ENCODE results near the gene KLB.

The KLB gene

GRCh38 chr4:39426728-39427127, 20.0 kb downstream of the KLB start:
- peak overlapping the region; percentile 55; the same call in 1 of the 2 replicates for H3K27ac ChIP-seq
- ChIA-PET CTCF (interaction anchor here (0.5 to 0.6 kb wide), 2 partner anchors 12 to 173 kb away, joined by 4 read pairs; no protein-coding TSS in a partner anchor), POLR2A (ENCODE audit: low non-redundant PET) (no interaction called here)
- no peak for TF ChIP-seq CTCF (conservative IDR thresholded peaks at IDR 0.05; ENCODE audit: low read depth)
- DNase-seq (ENCODE audit: low spot score), result no peak

GRCh38 chr4:39427520-39428114, 20.9 kb downstream of the KLB start:
- CTCF ChIA-PET, result interaction anchor here (0.5 to 0.6 kb wide), 2 partner anchors 38 to 172 kb away, joined by 3 to 4 read pairs; no protein-coding TSS in a partner anchor
- DNase-seq (ENCODE audit: low spot score), result peak; percentile 45
- TF ChIP-seq CTCF (conservative IDR thresholded peaks at IDR 0.05; ENCODE audit: low read depth), result no peak
- POLR2A ChIA-PET (ENCODE audit: low non-redundant PET), result no interaction called here
- H3K27ac ChIP-seq, result peak overlapping the region; percentile 55

- POLR2A ChIA-PET (ENCODE audit: low non-redundant PET), result no interaction called here
- H3K27ac ChIP-seq, result no peak overlapping the region
- no peak for DNase-seq (ENCODE audit: low spot score)
- CTCF ChIA-PET, result no interaction called here
- TF ChIP-seq CTCF (conservative IDR thresholded peaks at IDR 0.05; ENCODE audit: low read depth), result no peak
Observed at GRCh38 chr4:39429476-39430334, 23.0 kb downstream of the KLB start.

GRCh38 chr4:39433878-39434492, 27.3 kb downstream of the KLB start:
- TF ChIP-seq CTCF (conservative IDR thresholded peaks at IDR 0.05; ENCODE audit: low read depth), result no peak
- no peak for DNase-seq (ENCODE audit: low spot score)
- no peak overlapping the region for H3K27ac ChIP-seq
- ChIA-PET POLR2A (ENCODE audit: low non-redundant PET) (no interaction called here), CTCF (interaction anchor here (0.5 kb wide), 1 partner anchor 131 kb away, joined by 3 read pairs; no protein-coding TSS in a partner anchor)

GRCh38 chr4:39435659-39436563, 29.2 kb downstream of the KLB start:
- CTCF ChIA-PET, result interaction anchor here (0.6 to 1.1 kb wide), 3 partner anchors 8 to 145 kb away, joined by 3 to 4 read pairs (median 4); no protein-coding TSS in a partner anchor
- no peak for DNase-seq (ENCODE audit: low spot score)
- no peak for TF ChIP-seq CTCF (conservative IDR thresholded peaks at IDR 0.05; ENCODE audit: low read depth)
- POLR2A ChIA-PET (ENCODE audit: low non-redundant PET), result no interaction called here
- no peak overlapping the region for H3K27ac ChIP-seq

All from RWPE1 (cell line).